ENCODE results near the gene NUDT4. TPM values are rescaled to one million over a fixed set of nuclear protein-coding genes. Genes with fewer than 3 reads are reported as not detected.

NUDT4 gene
- total RNA-seq, 2 donors from 2014 or later = 138 to 241 TPM

DNA sequence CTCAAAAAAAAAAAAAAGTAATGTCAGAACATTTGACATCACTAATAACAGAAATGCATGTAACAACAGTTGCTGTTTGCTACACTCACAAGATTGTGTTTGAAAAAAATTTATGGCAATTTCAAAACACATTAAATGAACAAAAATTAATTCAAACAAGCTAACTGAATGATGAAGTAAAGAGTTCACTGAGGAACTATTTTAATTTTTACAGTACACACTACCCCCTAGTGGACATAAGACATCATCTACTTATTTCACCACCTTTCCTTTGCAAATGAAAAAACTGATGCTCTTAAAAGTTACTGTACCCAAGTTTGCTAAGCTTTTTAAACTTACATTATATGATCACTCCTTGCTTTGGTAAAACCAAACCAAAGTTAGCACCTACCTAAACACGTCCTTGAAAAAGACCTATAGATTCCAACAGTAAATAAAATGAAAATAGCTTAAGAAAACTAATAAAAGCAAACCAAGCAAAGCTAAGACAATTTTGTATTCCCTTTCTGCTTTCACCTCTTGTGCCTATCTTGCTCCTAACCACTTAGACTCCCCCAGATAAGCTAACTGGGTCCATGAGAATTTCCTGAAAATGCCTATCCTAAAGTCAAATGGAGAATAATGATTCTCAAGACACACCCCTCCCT, 41.8 kb downstream of the NUDT4 start:
- Histone ChIP-seq H3K9me3 (no peaks in the 10 kb centered on the region), H3K27ac (peak overlapping the region in 1 of 2 donors; percentile 18), H3K4me3 (no peak overlapping the region), H3K27me3 (replicated peaks; ENCODE audit: insufficient read depth) (no peaks in the 10 kb centered on the region), H3K4me1 (replicated peaks) (no peaks in the 10 kb centered on the region), H3K36me3 (no peaks in the 10 kb centered on the region)
- DNase-seq (ENCODE audit: low spot score) = no peak
- WGBS = 45% methylated on average over 1 of the region's 1 CpG
- intact Hi-C loops (cut with DNase I) = loop anchor here (5.0 kb wide), 1 partner anchor 432 kb away; no protein-coding TSS in a partner anchor
- TF ChIP-seq POLR2AphosphoS5 (IDR thresholded peaks at IDR 0.05) = no peak
- TF ChIP-seq, protein P1, sequence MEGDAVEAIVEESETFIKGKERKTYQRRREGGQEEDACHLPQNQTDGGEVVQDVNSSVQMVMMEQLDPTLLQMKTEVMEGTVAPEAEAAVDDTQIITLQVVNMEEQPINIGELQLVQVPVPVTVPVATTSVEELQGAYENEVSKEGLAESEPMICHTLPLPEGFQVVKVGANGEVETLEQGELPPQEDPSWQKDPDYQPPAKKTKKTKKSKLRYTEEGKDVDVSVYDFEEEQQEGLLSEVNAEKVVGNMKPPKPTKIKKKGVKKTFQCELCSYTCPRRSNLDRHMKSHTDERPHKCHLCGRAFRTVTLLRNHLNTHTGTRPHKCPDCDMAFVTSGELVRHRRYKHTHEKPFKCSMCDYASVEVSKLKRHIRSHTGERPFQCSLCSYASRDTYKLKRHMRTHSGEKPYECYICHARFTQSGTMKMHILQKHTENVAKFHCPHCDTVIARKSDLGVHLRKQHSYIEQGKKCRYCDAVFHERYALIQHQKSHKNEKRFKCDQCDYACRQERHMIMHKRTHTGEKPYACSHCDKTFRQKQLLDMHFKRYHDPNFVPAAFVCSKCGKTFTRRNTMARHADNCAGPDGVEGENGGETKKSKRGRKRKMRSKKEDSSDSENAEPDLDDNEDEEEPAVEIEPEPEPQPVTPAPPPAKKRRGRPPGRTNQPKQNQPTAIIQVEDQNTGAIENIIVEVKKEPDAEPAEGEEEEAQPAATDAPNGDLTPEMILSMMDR (IDR thresholded peaks at IDR 0.05) = peak; percentile 44 to 82 (median 79)

DNA sequence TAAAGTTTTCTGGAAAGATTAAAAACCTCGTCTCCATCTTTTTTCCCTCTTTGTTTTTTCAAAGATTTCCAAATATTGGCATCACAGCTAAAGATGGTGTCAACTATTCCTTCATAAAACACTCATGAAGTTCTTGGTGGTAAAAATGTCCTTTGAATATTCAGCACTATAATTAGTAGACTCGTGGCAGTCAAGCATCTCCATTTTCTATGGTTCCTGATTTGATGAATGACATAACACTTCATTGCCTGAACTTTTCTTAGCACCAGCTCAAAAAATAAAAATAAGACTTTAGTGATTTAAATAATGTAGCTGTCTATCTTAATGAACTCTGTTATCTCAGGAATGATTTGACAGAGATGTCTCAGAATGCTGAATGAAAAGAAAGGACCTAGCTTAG, 44.3 kb downstream of the NUDT4 start:
- DNase-seq (ENCODE audit: low spot score) = no peak
- intact Hi-C loops (cut with DNase I) = no loop called here
- Histone ChIP-seq H3K9me3 (no peaks in the 10 kb centered on the region), H3K27me3 (replicated peaks; ENCODE audit: insufficient read depth) (no peaks in the 10 kb centered on the region), H3K4me3 (no peak overlapping the region), H3K27ac (no peak overlapping the region), H3K4me1 (replicated peaks) (peaks cover 4% of the 10 kb centered on the region), H3K36me3 (no peaks in the 10 kb centered on the region)
- TF ChIP-seq, protein P1 (IDR thresholded peaks at IDR 0.05) = no peak
- TF ChIP-seq POLR2AphosphoS5 (IDR thresholded peaks at IDR 0.05) (no peak), POLR2A (IDR thresholded peaks at IDR 0.05) (no peak)
- WGBS = 61% methylated on average over 2 of the region's 2 CpGs

DNA sequence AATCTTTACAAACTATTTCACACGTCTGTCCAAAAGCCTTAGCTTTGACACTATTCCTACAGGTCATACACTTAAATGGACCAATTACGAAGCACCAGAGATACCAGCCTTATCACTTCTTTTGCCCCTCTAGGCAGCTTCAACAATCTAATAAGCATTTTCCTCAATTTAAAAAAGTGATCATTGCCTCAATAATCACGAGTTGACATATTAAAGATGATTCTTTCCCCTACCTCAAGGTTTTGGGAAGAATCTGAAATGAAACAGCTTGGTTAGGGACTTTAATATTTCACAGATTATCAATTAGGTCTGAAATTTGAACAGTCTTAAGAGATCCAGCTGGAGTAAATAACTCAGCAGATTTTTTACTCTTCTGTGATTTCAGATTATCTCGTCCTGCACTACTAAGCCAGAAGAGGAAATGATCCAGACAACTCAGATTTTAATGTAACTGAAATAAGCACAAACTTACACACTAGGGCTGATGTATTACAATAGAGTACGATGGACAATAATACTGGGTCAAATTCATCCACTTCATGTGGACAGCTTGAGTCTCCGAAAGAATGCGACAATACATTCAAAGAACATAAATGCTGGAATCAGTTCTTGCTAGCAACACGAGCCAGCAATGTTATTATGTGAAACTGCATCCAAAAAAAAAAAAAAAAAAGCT, 48.1 kb downstream of the NUDT4 start:
- H3K4me1 ChIP-seq (replicated peaks) = peaks cover 23% of the 10 kb centered on the region
- no peak for DNase-seq (ENCODE audit: low spot score)
- TF ChIP-seq POLR2AphosphoS5 (IDR thresholded peaks at IDR 0.05) = no peak
- TF ChIP-seq, protein P1 (IDR thresholded peaks at IDR 0.05) = no peak
- no peak for TF ChIP-seq POLR2A (IDR thresholded peaks at IDR 0.05)
- WGBS = 53% methylated on average over 8 of the region's 8 CpGs
- H3K9me3 ChIP-seq = no peaks in the 10 kb centered on the region
- H3K27me3 ChIP-seq (replicated peaks; ENCODE audit: insufficient read depth) = no peaks in the 10 kb centered on the region
- no peaks in the 10 kb centered on the region for H3K36me3 ChIP-seq
- intact Hi-C loops (cut with DNase I) = no loop called here
- peak overlapping the region in 1 of 2 donors; percentile 46 for H3K27ac ChIP-seq
- H3K4me3 ChIP-seq = no peak overlapping the region

DNA sequence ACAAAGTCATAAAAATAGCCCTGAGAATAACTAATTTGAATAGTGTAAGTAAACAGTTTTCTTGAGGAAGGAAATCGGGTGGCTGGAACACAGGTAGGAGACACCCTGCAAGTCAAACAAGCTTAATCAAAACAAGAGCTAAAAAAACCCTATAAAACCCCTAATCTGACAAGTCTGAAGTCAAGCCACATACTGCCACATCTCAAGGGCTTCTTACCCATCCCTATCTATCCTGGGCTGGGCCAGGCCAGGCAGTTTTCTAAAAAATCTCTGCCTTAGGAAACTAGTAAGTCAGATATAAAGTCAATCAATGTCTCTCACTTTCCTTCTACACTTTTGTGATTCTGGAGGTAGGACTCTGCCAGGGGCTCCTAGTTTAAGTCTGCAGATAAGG, 48.7 kb downstream of the NUDT4 start:
- Histone ChIP-seq H3K4me3 (no peak overlapping the region), H3K27me3 (replicated peaks; ENCODE audit: insufficient read depth) (no peaks in the 10 kb centered on the region), H3K27ac (peak overlapping the region; percentile 6 to 46), H3K4me1 (replicated peaks) (peaks cover 23% of the 10 kb centered on the region), H3K9me3 (no peaks in the 10 kb centered on the region), H3K36me3 (no peaks in the 10 kb centered on the region)
- WGBS = 21% methylated on average over 1 of the region's 1 CpG
- no peak for TF ChIP-seq POLR2A (IDR thresholded peaks at IDR 0.05)
- TF ChIP-seq POLR2AphosphoS5 (IDR thresholded peaks at IDR 0.05) = no peak
- TF ChIP-seq, protein P1 (IDR thresholded peaks at IDR 0.05) = no peak
- intact Hi-C loops (cut with DNase I) = no loop called here
- DNase-seq (ENCODE audit: low spot score) = no peak

Data from prostate gland (tissue), 2 donors.